GM12878 (cell line): Measurements from ENCODE around the gene THAP5. TPM values are rescaled to one million over a fixed set of nuclear protein-coding genes. Genes with fewer than 3 reads are reported as not detected.

Experiments used
- CBX5 ChIP-seq: sonication (generic); IDR thresholded peaks from 2 replicates; pipeline ENCODE4 v1.6.1; 2016; ENCODE audit warnings: low read depth, moderate library complexity, mild to moderate bottlenecking, inconsistent platforms
- CHD1 ChIP-seq: IDR thresholded peaks from 2 replicates; pipeline ENCODE4 v1.6.1; 2012; ENCODE audit warnings: low read depth, low read length, improper control_type of control experiment
- ESRRA ChIP-seq: IDR thresholded peaks from 2 replicates; pipeline ENCODE4 v1.6.1; 2012; ENCODE audit warnings: mild to moderate bottlenecking, low read length, improper control_type of control experiment
- GATAD2B ChIP-seq: fragments of 450-650 bp; conservative IDR thresholded peaks from 2 replicates; pipeline ENCODE4 v1.6.1; 2017; ENCODE audit warnings: low read depth, mild to moderate bottlenecking, moderate library complexity
- IKZF2 ChIP-seq, 2 experiments: fragments of 450-650 bp; IDR thresholded peaks; 2 replicates each; pipeline ENCODE4 v1.6.1; 2017; ENCODE audit warnings: mild to moderate bottlenecking in 2 of 2, moderate library complexity in 2 of 2
- MEF2A ChIP-seq: IDR thresholded peaks from 2 replicates; pipeline ENCODE4 v1.6.1; 2011; ENCODE audit warnings: low read depth, mild to moderate bottlenecking, low read length, moderate library complexity; ENCODE audit not compliant: insufficient read depth
- NFIC ChIP-seq: IDR thresholded peaks from 2 replicates; pipeline ENCODE4 v1.6.1; 2012; ENCODE audit warnings: low read depth, mild to moderate bottlenecking, inconsistent platforms, low read length, moderate library complexity
- NFYA ChIP-seq: IDR thresholded peaks from 2 replicates; pipeline ENCODE4 v1.6.1; 2011; ENCODE audit warnings: low read depth, mild to moderate bottlenecking, low read length, improper control_type of control experiment, borderline replicate concordance
- NRF1 ChIP-seq: conservative IDR thresholded peaks from 2 replicates; pipeline ENCODE4 v1.6.1; 2011; ENCODE audit warnings: mild to moderate bottlenecking, low read depth, low read length, improper control_type of control experiment
- RAD51 ChIP-seq: fragments of 450-650 bp; IDR thresholded peaks from 2 replicates; pipeline ENCODE4 v1.6.1; 2016; ENCODE audit warnings: moderate library complexity, mild to moderate bottlenecking, inconsistent platforms
- RUNX3 ChIP-seq: IDR thresholded peaks from 2 replicates; pipeline ENCODE4 v1.6.1; 2012; ENCODE audit warnings: low read length, inconsistent platforms
- SIX5 ChIP-seq: IDR thresholded peaks from 2 replicates; pipeline ENCODE4 v1.6.1; 2011; ENCODE audit warnings: mild to moderate bottlenecking, low read depth, low read length, moderate library complexity; ENCODE audit not compliant: severe bottlenecking
- SREBF2 ChIP-seq: IDR thresholded peaks from 2 replicates; pipeline ENCODE4 v1.6.1; 2012; ENCODE audit warnings: mild to moderate bottlenecking, low read length
- TCF3 ChIP-seq: IDR thresholded peaks from 2 replicates; pipeline ENCODE4 v1.6.1; 2012; ENCODE audit warnings: low read depth, mild to moderate bottlenecking, low read length, borderline replicate concordance; ENCODE audit not compliant: insufficient read depth
- YBX1 ChIP-seq: fragments of 450-650 bp; IDR thresholded peaks from 2 replicates; pipeline ENCODE4 v1.6.1; 2016; ENCODE audit warnings: antibody characterized with exemption
- ZNF217 ChIP-seq: fragments of 450-650 bp; IDR thresholded peaks from 2 replicates; pipeline ENCODE4 v1.6.1; 2017; ENCODE audit warnings: antibody characterized with exemption, mild to moderate bottlenecking
- ZSCAN29 ChIP-seq: fragments of 450-650 bp; IDR thresholded peaks from 2 replicates; pipeline ENCODE4 v1.6.1; 2017; ENCODE audit warnings: mild to moderate bottlenecking, moderate library complexity
- polyA plus RNA-seq, 11 experiments: library from polyadenylated mRNA; depleted of rRNA in 4 of 11; unstranded in 6 of 11; stranded (reverse) in 5 of 11; fragments of >200 nt; fragmentation: Nextera tagmentation in 4 of 11; fragmentation: Illumina TruSeq in 1 of 11; extraction: Ambion mirVana in 4 of 11; extraction: Trizol in 1 of 11; gene quantifications; 1 replicate in 1 of 11; 2 replicates in 10 of 11; pipeline versions ENCODE4 v1.2.1 to v1.2.3, GENCODE V29; 2011 to 2016; ENCODE audit warnings: inconsistent platforms in 2 of 11, missing spikeins in 2 of 11, low read depth in 1 of 11
- total RNA-seq, 4 experiments: library from RNA; depleted of rRNA in 3 of 4; stranded (reverse); fragments of >200 nt in 3 of 4; fragmentation: Illumina TruSeq in 1 of 4; extraction: Trizol in 1 of 4; gene quantifications; 2 replicates each; pipeline versions ENCODE4 v1.2.1 to v1.2.3, GENCODE V29; 2013 to 2021
- TF ChIP-seq, protein P1 (sequence below): fragments of 450-650 bp; formaldehyde crosslinking; IDR thresholded peaks from 2 replicates; pipeline ENCODE4 v1.4.0; 2022; ENCODE audit warnings: mild to moderate bottlenecking, moderate library complexity
- TF ChIP-seq, protein P2 (sequence below): fragments of 450-650 bp; IDR thresholded peaks from 2 replicates; pipeline ENCODE4 v1.6.1; 2016; ENCODE audit warnings: mild to moderate bottlenecking
- TF ChIP-seq, protein P3 (sequence below): IDR thresholded peaks from 2 replicates; pipeline ENCODE4 v1.6.1; 2011; ENCODE audit warnings: low read depth, low read length, improper control_type of control experiment, borderline replicate concordance
- TF ChIP-seq, protein P4 (sequence below): IDR thresholded peaks from 2 replicates; pipeline ENCODE4 v1.6.1; 2011; ENCODE audit warnings: borderline replicate concordance, low read depth, mild to moderate bottlenecking, moderate library complexity, mixed read lengths, low read length; ENCODE audit not compliant: insufficient read depth; ENCODE audit errors: extremely low read length
- TF ChIP-seq, protein P5 (sequence below): fragments of 450-650 bp; IDR thresholded peaks from 2 replicates; pipeline ENCODE4 v1.6.1; 2016; ENCODE audit warnings: mild to moderate bottlenecking

The THAP5 gene
- total and polyA plus RNA-seq, 10 of the 15 experiments (the other 5 are each of a cell fraction or from before 2014, with no cell fraction given), result 13.0 to 47.7 (median 24.2) TPM

DNA sequence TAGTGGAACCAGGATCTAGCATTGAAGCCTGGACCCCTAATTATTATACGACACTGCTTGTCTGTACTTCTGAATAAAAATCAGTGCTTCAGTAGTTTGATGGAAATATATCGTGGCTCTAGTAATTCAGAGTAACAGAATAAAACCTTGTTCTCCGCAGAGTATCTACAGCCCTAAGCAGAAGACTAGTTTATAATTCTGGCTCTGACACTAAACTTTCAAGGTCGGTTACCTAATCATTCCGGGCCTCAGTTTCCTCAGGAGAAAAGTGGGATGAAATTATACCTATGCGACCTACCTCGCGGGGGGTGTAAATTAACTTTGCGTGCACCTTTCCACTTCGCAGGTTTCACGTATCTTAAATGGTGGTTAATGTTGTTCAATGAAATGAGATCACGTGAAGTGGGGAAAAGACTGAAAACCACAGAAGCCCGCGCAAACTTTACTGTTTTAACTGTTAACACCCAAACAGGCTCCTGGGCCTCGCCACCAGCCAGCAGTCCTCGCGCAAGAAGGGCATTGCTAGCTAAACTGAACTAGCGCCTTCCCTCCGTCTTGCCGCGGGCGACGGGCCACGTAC, 615 bp downstream of the THAP5 start (continued):
- TF ChIP-seq CHD1, result no peak
- no peak for TF ChIP-seq GATAD2B
- TF ChIP-seq MEF2A, result no peak
- TF ChIP-seq, protein P1, sequence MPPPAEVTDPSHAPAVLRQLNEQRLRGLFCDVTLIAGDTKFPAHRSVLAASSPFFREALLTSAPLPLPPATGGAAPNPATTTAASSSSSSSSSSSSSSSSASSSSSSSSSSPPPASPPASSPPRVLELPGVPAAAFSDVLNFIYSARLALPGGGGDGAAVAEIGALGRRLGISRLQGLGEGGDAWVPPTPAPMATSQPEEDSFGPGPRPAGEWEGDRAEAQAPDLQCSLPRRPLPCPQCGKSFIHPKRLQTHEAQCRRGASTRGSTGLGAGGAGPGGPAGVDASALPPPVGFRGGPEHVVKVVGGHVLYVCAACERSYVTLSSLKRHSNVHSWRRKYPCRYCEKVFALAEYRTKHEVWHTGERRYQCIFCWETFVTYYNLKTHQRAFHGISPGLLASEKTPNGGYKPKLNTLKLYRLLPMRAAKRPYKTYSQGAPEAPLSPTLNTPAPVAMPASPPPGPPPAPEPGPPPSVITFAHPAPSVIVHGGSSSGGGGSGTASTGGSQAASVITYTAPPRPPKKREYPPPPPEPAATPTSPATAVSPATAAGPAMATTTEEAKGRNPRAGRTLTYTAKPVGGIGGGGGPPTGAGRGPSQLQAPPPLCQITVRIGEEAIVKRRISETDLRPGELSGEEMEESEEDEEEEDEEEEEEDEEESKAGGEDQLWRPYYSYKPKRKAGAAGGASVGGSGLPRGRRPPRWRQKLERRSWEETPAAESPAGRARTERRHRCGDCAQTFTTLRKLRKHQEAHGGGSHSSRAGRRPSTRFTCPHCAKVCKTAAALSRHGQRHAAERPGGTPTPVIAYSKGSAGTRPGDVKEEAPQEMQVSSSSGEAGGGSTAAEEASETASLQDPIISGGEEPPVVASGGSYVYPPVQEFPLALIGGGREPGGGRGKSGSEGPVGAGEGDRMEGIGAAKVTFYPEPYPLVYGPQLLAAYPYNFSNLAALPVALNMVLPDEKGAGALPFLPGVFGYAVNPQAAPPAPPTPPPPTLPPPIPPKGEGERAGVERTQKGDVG (CRISPR knock-in tag), result no peak
- TF ChIP-seq NFYA, result no peak
- no peak for TF ChIP-seq ESRRA
- TF ChIP-seq IKZF2 (IDR thresholded peaks at IDR 0.05), result peak in 1 of 2 experiments; percentile 29; a peak in 1 of 4 replicates
- TF ChIP-seq NRF1, result no peak
- TF ChIP-seq CBX5, result 0 out of 2 replicates have a peak, but pooled peaks have one; percentile 11
- TF ChIP-seq ZSCAN29, result no peak
- no peak for TF ChIP-seq ZNF217
- TF ChIP-seq, protein P2, sequence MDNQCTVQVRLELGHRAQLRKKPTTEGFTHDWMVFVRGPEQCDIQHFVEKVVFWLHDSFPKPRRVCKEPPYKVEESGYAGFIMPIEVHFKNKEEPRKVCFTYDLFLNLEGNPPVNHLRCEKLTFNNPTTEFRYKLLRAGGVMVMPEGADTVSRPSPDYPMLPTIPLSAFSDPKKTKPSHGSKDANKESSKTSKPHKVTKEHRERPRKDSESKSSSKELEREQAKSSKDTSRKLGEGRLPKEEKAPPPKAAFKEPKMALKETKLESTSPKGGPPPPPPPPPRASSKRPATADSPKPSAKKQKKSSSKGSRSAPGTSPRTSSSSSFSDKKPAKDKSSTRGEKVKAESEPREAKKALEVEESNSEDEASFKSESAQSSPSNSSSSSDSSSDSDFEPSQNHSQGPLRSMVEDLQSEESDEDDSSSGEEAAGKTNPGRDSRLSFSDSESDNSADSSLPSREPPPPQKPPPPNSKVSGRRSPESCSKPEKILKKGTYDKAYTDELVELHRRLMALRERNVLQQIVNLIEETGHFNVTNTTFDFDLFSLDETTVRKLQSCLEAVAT, result peak; percentile 75; the same call in 1 of the 2 replicates
- 0 out of 2 replicates have a peak, but pooled peaks have one; percentile 21 for TF ChIP-seq NFIC
- no peak for TF ChIP-seq TCF3
- no peak for TF ChIP-seq SREBF2
- TF ChIP-seq RUNX3, result peak; percentile 86
- peak; percentile 50; the same call in 1 of the 2 replicates for TF ChIP-seq RAD51
- no peak for TF ChIP-seq SIX5
- TF ChIP-seq, protein P3, sequence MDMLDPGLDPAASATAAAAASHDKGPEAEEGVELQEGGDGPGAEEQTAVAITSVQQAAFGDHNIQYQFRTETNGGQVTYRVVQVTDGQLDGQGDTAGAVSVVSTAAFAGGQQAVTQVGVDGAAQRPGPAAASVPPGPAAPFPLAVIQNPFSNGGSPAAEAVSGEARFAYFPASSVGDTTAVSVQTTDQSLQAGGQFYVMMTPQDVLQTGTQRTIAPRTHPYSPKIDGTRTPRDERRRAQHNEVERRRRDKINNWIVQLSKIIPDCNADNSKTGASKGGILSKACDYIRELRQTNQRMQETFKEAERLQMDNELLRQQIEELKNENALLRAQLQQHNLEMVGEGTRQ, result no peak; the same call in 1 of the 2 replicates
- TF ChIP-seq, protein P4, sequence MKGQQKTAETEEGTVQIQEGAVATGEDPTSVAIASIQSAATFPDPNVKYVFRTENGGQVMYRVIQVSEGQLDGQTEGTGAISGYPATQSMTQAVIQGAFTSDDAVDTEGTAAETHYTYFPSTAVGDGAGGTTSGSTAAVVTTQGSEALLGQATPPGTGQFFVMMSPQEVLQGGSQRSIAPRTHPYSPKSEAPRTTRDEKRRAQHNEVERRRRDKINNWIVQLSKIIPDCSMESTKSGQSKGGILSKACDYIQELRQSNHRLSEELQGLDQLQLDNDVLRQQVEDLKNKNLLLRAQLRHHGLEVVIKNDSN, result peak; percentile 24
- TF ChIP-seq YBX1, result no peak
- TF ChIP-seq, protein P5, sequence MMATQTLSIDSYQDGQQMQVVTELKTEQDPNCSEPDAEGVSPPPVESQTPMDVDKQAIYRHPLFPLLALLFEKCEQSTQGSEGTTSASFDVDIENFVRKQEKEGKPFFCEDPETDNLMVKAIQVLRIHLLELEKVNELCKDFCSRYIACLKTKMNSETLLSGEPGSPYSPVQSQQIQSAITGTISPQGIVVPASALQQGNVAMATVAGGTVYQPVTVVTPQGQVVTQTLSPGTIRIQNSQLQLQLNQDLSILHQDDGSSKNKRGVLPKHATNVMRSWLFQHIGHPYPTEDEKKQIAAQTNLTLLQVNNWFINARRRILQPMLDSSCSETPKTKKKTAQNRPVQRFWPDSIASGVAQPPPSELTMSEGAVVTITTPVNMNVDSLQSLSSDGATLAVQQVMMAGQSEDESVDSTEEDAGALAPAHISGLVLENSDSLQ, result no peak
